Stimulated activated CD8-positive, alpha-beta memory T cell treated with anti-CD3 and anti-CD28 coated beads, Interleukin-4, amount 100 ng/mL, for 48 hours (primary cell): ENCODE results near the gene ABCG8.
A peak's percentile ranks its signal among the peaks of the same experiment; 100 is the strongest.
"Not testable (repeated sequence)": the region's sequence is repeated elsewhere in the genome, so short reads cannot be mapped to it uniquely, and the experiment has no call there.

Experiments
- DNase-seq: peaks from one replicate; pipeline ENCODE4 v3.0.0-alpha.2; 2020

ABCG8 gene

DNA sequence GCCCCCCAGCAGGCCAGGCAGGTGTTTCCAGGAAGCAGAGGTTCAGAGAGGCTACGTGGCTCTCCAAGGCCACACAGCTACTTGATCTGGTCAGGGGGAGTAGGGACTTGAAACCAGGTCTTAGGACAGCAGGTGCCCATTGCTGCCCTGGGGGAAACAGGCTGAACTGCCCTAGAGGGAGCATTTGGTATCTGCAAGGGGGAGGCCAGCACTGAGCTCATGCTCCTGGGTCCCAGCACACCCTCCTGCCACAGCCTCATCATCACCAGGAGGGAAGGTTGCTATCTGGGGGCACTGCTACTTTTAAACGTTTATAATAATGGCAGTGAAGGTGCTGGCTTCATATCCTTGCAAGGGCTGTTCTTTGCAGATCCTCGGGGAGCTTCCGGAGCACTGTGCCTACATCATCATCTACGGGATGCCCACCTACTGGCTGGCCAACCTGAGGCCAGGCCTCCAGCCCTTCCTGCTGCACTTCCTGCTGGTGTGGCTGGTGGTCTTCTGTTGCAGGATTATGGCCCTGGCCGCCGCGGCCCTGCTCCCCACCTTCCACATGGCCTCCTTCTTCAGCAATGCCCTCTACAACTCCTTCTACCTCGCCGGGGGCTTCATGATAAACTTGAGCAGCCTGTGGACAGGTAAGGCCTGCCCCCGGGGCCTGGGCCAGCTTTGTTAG, 36.1 kb downstream of the ABCG8 start:
- no peak for DNase-seq

DNA sequence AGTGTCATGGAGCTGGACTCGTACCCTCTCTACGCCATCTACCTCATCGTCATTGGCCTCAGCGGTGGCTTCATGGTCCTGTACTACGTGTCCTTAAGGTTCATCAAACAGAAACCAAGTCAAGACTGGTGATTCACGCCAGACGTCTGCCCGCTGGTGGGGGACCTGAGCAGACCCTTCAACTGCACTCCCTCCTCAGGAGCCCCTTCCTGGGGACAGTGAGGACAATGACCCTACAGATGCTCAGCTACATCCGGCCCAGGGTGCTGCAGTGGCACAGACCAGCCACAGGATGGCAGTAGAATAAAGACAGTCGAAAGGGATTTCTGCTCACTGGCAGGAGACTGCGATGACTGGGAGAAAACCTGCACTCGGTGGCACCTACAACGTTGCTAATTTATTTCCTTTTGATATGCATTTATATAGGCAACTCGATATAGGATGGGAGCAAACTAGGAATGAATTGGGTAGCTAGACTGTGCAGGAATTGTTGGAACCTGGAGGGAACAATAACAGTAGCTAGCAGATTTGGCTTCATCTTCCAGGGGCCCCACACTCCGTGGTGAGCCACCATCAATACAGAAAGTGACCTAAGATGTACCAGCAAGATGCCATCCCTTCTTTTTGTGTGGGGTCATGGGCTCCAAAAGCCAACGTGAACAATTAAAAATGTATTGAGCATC, 39.2 kb downstream of the ABCG8 start:
- peak; percentile 87 for DNase-seq

DNA sequence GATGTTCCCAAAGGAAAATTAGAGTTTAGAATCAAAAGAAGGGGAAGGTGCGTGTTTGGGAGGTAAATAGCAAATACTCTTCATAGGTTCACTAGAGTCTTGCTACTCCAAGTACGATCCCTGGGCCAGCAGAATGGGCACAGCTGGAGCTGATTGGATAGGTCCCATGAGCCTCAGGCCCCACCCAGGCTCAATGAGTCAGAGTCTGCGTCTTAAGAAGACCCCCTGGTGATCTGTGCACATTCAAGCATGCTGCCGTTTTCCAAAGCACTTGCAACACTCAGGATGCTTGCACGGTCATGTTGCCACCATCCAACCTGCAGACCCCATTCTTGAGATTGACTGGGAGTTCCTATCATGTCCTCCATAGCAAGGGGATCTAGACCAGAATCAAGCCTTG, 40.5 kb downstream of the ABCG8 start:
- DNase-seq, result no peak

DNA sequence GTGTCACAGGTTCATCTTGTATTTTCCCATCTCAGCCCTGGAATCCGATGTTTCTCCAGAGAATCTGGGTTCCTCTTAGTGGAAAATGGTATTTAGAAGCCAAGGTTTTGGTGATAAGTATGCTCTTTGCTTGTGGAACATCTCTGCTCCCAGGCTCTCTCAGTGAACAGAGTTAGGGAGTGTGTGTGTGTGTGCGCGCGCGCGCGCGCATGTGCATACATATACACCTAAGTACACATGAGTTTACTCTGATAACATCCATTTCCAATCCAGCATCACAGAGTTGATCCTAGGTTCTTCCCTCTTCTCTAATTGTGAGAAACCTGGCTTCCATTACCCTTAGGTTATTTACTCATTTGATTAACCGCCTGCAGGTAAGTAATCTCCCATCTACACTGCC, 41.7 kb downstream of the ABCG8 start:
- no peak for DNase-seq

DNA sequence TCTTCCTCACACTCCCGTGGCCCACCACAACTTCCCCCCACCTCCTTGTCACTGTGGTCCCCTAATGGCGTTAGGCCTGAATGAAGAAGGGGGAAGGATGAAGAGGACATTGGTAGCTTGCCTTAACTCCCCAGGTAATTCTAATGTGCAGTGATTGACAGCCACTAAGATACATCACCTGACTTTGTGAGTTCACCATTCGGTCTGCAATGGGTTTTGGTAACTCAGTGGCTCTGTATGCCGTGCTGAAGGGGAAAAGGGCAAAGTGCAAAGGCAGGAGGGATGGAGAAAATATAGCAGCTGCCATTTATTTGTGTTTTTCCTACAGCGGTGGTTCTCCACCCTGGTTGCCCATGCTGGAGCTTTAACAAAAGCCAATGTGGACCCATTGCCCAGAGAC, 42.2 kb downstream of the ABCG8 start:
- DNase-seq, result no peak

DNA sequence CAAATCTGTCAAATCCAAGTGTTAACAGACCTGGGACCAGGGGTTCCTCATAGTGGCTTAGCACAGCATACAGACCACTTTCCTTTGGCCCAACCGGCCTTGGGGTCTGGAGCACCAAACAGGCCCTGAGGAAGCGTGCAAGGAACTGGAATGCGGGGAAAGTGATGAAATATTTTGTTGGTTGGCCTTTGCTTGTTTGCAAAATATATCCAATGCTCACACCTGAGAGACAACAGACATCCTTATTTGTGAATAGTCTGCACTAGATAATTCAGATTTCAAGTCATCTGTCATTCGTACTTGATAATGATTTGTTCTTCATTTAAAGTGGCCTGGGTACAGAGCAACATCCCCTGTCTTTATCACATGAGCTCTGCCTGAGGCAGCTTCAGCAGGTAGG, 43.5 kb downstream of the ABCG8 start:
- no peak for DNase-seq

DNA sequence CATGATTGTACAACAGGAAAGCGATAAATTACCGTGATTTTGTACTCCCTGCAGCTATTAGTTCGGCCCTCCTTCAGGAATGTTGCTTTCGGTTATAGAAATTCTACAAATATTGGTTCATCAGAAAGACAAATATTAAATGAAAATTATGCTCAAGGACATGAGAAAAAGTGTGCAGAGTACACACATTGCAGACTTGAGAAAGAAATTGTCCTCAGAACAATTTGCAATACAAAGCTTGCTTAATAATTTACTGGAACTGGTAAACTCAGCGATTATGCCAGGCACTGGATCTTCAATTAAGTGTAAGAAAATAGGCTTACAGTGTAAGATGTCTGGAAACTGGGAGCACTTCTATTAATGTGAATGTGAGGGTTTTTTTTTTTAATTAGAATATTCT, 45.9 kb downstream of the ABCG8 start:
- DNase-seq, result no peak

DNA sequence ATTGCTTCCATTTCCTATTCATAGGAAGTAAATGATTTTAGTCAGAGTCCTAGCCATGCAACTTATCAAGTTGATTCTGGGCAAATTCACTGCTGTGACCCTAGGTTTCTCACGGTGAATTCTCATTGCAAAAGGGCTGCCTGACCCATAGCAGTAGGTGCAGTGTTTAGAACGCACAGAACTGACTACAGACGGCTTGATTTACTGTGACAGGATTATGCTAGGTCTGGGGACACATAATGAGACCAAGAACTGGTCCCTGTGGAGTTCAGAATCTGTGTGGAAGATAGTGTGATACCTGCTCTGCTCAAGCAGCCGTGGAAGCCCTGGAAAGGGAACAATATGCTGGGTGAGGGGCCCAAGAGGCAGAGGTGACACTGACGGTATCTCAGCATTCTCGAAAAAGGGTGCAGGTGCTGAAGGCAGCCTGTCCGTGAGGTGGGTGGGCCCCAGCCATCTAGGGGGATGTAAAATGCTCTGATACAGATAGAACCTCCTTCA, 46.4 kb downstream of the ABCG8 start:
- no peak for DNase-seq

DNA sequence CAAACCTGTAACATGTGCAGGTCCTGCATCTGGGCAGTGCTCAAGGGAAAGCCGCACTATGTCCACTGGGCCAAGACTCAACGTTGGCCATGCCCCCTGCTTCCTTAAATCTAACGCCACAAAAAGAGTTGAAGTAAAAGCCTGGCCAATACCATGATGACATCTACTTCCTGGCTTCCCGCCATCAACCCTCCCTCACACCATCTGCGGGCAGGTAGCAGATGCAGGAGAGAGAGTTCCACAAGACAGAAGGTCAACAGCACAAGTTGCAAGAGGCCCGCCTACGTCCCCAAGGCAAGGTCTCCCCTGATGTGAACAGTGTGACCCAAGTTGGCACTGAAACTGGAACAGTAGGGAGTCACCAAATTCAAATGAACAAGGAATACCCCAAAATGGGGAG, 48.4 kb downstream of the ABCG8 start:
- DNase-seq, result no peak

DNA sequence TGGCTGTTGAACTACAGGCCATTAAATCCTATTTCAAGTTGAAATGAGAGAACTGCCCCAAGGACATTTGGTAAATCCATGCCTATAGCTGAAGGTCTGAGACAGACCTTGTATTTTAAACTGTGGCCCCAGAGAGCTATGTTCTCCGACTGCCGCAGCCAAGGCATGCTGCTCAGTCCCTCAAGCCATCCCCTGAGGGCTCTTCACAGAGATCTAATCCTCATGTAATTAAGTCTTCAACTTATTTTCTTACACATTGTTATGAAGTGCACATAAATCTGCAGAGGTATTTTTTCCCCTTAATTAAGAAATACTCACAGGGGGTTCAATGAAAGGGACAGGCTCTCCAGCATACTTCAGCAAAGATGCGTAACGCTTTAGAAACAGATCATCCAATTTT, 50.6 kb downstream of the ABCG8 start:
- DNase-seq, result no peak

DNA sequence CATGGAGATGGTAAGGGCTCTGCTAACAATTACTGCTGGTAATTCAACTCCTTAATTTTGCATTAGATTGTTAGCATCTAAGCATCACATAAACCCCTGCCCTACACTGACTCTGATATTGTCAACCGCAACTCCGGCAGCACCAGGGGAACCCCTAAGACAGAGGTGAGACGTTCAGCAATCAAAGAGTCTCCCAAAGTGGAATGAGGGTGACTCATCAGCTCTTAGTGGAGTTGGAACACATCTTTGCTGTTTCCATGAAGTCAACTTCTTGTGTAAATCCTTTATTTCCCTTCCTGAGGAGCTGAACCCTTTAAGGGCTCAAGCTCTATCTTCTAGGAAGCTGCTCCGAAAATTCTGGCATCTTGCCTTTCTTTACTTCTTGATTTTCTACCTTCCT, 52.1 kb downstream of the ABCG8 start:
- DNase-seq, result no peak

DNA sequence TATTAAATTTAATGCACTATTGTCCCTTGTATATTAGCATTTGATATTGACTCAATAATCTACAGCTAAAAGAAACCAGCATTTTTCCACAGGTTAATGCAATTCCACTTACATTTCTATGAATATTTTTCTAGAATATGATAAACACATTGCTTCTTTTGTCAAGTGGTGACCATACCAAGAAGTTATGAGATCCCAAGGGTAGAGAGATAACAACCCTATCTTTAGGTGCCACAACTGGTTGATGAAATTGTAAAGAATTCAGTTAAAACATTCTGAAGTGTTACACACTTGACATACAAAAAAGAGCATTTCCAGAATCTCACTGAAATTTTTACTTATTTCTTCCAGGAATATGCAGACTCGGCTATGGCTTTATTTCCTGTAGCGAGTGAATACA, 56.0 kb downstream of the ABCG8 start:
- no peak for DNase-seq

DNA sequence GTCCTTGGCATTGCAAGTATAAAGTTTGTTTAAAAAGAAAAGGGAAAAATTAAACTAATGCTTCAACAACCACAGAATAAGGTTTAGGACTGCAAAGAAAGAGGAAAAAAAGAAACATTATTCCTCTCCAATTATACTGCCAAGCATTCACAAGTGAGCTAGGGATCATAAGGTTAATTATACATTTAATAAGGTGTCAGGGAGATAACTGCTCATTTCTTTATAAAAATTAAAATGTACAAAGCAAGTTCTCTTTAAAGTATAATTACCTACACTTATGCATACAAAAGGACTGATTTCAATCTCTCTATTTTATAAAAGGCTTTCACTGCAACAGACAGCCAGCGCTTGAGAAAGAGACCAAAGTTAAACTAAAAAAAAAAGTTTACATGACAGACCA, 58.1 kb downstream of the ABCG8 start:
- DNase-seq, result no peak

DNA sequence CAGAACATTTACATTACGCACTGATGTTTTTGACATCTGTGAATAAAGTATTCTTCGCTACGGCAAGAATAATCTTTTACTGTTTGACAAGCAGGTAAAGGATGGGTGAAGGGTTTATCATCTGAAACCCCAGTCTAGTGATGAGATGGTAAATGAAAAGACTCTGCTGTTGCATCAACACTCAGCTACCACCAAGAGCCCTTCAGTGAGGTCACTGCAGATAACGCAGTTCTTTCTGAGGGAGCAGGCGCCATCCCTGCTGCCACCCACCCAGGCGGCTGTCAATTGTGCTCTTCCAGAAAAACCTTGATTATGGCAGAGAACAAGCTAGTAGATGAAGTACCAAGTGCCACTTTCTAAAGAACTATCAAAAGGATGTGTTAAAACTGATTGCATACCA, 58.7 kb downstream of the ABCG8 start:
- DNase-seq, result no peak

DNA sequence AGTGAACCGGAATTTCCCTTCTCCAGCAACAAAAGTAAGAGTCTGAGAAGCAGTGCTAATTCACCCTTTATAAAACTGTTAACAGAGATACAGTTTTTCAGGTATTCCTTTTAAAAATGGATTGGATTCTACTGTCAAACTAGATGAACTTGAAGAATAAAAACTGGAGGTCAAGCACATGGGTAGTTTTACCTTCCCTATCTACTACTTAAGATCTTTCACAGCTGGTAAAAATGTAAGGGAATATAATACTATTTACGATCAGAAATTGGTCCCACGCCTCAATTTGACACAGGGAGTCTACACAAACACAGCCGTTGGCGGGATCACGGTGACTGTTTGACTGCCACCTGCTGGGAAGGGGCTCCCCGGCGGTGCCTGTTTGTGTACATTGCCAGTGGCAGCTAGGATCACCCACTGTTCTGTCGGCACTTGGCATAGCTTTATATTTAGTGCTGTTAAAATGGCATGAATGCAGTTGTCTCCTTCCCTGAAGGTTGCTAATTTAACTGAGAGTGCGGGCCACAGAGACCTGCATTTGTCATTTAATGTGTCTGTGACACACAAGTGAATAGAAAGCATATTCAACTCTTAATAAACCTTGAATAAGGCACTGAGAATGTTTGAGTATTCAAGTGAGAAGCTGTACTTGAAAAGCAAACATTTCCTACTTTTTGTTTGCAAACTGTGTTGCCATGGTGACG, 59.5 kb downstream of the ABCG8 start:
- DNase-seq, result no peak

DNA sequence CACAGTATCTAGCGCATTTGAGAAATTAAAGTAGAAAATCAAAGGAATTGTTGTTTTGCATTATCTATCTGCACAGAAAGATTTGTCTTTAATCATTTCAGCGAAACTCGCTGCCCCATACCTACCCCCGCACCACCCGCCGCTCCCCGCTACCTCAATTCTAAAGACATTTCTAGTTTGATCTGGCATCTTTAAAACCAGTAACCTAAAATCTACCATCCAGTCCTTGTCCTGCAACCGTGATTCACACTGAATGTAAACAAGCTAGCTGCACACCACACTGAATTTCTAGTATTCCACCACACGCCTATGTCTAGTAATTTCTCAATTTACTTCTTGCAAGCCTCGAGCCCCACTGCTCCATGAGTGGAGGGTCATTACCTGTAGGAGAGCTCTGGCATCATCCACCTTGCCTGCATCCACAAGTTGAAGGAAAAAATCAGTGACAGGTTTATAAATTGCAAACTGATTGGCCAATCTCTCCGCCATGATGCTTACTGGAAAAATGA, 60.1 kb downstream of the ABCG8 start:
- DNase-seq, result no peak

DNA sequence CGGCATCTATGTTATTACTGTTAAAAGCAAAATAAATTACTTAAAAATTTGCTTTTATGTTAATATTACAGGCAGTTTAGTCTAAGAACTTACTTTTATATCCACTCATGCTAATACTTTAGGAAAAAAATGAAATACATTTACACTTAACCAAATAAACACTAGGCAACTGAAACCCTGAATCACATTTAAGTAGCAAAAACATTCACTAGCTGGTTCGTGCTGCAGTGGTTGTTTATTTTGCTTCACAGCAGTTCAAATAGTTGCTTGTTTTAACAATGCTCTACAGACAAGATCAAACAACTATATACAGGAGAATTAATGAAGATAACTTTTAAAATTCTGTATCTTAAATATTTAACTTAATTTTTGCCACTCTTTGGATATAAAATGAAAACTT, 60.8 kb downstream of the ABCG8 start:
- no peak for DNase-seq

DNA sequence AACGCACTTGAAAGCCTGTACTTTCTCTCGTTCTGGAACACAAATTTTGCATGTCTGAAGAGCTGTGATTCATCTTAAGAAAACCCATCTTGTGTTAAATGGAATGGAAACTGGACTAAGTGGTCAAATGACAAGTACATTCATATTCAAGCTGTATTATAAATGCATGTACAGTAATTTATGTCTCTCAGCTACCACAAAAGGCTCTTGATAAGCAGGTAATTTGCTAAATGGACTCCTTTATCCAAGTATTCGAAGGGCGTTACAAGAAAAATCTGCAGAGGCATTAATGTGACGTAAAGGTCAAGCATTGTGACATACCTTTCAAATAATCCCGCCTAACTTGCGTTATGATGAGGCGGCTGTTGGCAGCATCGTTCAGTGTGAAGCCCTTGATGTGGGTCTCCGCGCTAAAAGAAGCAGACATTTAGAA, 66.6 kb downstream of the ABCG8 start:
- no peak for DNase-seq

DNA sequence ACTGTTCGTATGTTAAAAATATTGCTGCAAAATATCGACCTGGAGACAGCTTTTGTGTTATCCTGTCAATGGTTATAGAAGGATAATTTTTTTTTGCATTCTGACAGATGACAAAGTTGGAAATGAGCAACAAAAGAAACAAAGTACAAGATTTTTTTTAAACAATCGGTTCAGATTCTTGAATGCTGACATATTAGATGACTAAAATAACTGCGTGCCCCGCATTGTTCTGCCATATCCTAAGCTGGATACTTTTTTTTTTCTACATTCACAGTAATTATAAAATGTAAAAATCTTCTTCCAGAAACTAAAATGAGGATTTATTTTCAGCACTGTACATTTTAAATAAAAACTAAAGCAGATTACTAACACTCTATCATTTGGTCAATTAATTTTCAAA, 67.1 kb downstream of the ABCG8 start:
- no peak for DNase-seq

DNA sequence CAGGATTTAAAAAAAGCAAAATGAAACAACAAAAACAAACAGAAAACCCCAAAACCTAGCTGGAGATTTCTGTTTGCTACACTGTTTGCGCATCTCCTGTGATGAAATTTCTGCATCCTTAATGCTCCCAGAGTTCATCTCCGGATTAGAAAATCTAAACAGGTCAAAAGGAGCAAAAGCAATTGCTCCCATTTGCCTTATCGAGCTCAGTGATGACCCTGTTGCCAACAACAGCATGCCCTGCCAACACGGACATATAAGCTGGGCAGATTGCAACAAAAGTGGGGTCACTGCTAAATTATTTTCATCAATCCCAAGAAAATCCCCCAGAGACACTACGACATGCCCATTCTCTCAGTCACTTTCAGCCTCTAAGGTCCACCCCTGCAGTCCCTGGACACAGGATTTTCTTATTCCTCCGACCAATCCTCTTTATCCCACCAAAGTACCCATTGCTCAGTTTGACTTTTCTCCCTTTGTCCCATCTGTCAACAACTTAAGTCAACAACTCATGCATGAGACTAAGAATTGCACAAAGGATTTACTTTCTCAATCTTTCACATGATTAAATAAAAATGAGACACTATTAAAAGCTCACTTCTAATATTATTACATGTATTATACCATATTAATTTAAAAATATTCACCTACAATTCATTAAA, 67.8 kb downstream of the ABCG8 start:
- DNase-seq, result no peak

DNA sequence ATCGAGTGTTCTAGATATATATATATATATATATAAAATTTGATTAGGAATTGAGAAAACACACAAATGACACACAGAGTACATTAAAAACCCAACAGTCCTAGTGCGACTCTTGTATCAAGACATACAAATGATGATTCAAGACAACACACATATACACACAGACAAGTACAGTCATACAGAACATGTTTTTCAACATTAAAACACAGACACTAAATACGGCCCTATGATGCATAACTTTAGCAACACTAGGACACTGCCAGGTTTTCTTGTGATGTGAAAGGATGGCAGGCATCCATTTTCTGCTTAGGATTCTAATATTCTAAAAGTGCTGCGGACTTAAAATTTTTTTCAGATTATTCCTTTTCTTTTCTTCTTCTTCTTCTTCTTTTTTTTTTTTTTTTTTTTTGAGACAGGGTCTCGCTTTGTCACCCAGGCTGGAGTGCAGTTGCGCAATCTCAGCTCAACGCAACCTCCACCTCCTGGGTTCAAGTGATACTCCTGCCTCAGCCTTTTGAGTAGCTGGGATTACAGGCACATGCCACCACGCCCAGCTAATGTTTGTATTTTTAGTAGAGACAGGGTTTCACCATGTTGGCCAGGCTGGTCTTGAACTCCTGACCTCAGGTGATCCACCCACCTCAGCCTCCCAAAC, 72.5 kb downstream of the ABCG8 start:
- not testable (repeated sequence) for DNase-seq

DNA sequence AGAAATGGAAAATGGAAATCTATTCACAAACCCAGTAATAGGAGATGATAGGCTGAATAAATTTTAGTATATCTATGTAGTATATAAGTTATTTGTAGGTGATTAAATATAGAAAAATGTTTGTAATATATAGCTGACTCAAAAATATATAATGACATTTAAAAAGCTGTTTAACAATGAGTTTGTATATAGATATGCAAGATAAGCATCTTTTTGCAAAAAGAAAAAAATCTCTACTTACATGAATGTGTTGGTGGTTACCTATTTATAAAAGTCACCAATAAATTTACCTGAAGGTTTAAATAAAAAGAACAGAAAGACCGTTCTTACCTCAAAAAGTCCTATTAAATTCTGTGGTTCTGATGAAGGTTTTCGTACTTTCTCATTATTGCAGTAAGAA, 85.7 kb downstream of the ABCG8 start:
- DNase-seq, result no peak

DNA sequence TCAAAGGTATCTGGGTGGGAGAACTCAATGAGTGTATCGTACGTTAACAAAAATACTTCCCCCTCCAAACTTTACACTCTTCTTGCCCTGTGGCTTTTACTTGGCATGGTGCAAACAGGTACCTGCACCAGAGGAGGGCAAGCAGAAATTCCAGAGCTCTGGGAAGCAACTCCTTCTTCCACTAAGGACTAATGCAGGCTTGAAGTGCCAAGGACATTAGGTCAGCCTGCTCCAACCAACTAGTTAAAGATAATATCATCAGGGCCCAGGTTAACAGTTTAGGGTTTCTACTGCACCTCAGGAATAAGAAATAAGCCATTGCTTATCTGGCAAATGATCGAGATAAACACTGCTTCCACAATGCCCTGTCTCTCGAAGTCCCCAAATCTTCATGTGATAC, 86.7 kb downstream of the ABCG8 start:
- DNase-seq, result no peak
